GM10266 (cell line): Measurements from ENCODE around the gene SIN3A.
"Not testable (repeated sequence)": the region's sequence is repeated elsewhere in the genome, so short reads cannot be mapped to it uniquely, and the experiment has no call there.

ENCODE experiments used
- DNase-seq: peaks from one replicate; pipeline ENCODE4 v3.0.0; 2012; ENCODE audit errors: extremely low spot score
- CTCF ChIP-seq: IDR thresholded peaks from 2 replicates; pipeline ENCODE4 v1.5.1; 2012; ENCODE audit warnings: mild to moderate bottlenecking, low read depth; ENCODE audit not compliant: control insufficient read depth, insufficient read depth; ENCODE audit errors: missing control alignments

The SIN3A gene

GRCh38 chr15:75451674-75452363, at the start of gene SIN3A:
Gene SIN3A, minus strand, starts transcription at chr15:75451690. Its CDS starts 21,315 bp downstream, at chr15:75430375.
- peak; percentile 89 for DNase-seq
- TF ChIP-seq CTCF: no peak

GRCh38 chr15:75493732-75494131, 42.2 kb upstream of the SIN3A start:
- no peak for DNase-seq
- no peak for TF ChIP-seq CTCF

GRCh38 chr15:75483961-75484360, 32.5 kb upstream of the SIN3A start:
- TF ChIP-seq CTCF: no peak
- DNase-seq: no peak

- DNase-seq: not testable (repeated sequence)
Observed at GRCh38 chr15:75483556-75483955, 32.1 kb upstream of the SIN3A start.

GRCh38 chr15:75483106-75483505, 31.6 kb upstream of the SIN3A start:
- no peak for DNase-seq

GRCh38 chr15:75480463-75480862, 29.0 kb upstream of the SIN3A start:
- not testable (repeated sequence) for DNase-seq

More at GRCh38 chr15:75483106-75483505, 31.6 kb upstream of the SIN3A start:
- no peak for TF ChIP-seq CTCF

DNA sequence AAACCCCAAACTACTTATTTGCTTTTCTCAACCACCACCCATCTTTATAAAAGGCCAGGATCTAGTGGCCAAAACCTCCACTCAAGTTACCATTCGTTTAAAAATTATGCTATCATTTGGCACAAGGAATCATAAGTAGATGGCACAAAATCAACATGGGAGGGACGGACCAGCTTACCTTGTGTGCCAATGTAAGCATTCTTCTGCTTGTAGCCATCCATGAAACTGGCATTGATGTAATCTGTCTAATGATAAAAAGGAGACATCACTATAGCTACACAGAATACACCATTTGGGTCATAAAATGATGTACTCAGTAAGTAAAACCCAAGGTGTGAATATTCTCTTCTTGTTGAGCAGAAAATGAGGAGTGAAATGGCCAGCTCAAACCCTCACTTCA, 28.2 kb upstream of the SIN3A start:
- no peak for TF ChIP-seq CTCF
- DNase-seq: no peak

DNA sequence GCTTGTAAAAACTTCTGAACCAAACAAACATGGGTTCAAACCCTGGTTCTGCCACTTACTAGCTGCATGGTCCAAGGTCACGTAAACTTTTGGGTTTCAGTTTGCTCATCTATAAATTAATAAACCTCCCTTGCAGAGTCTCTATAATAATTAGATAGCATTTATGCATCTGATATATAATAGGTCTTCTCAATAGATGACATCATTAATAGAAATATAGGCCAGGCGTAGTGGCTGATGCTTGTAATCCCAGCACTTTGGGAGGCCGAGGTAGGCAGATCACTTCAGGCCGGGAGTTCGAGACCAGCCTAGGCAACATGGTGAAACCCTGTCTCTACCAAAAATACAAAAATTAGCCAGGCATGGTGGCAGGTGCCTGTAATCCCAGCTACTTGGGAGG, 25.6 kb upstream of the SIN3A start:
- not testable (repeated sequence) for DNase-seq

- no peak for DNase-seq
- TF ChIP-seq CTCF: no peak
Observed at GRCh38 chr15:75468913-75469598, 17.6 kb upstream of the SIN3A start.
